ENCODE measurements around the gene ATG9B.
"Not testable (repeated sequence)": the region's sequence is repeated elsewhere in the genome, so short reads cannot be mapped to it uniquely, and the experiment has no call there.

Gene ATG9B

GRCh38 chr7:151046603-151047573 lies 22.6 kb upstream of the ATG9B start:
- Histone ChIP-seq H3K4me1 (ENCODE audit: control insufficient read depth, insufficient read depth, low read length) (no peaks in the 10 kb centered on the region), H3K4me3 (ENCODE audit: insufficient read depth, low read depth, low read length) (no peak overlapping the region), H3K36me3 (ENCODE audit: control insufficient read depth, insufficient read depth, low read length) (no peaks in the 10 kb centered on the region), H3K9me3 (ENCODE audit: control insufficient read depth, low read length) (no peaks in the 10 kb centered on the region), H3K27me3 (ENCODE audit: control insufficient read depth, insufficient read depth, low read length, poor library complexity, severe bottlenecking) (peaks cover 33% of the 10 kb centered on the region), H3K27ac (ENCODE audit: insufficient read depth, low read depth, low read length, poor library complexity, severe bottlenecking) (no peak overlapping the region)
- WGBS, 2 experiments = 90 to 91% methylated on average over 14 of the region's 14 CpGs

- Histone ChIP-seq H3K4me3 (ENCODE audit: insufficient read depth, low read depth, low read length) (no peak overlapping the region), H3K9me3 (ENCODE audit: control insufficient read depth, low read length) (no peaks in the 10 kb centered on the region), H3K36me3 (ENCODE audit: control insufficient read depth, insufficient read depth, low read length) (no peaks in the 10 kb centered on the region), H3K27me3 (ENCODE audit: control insufficient read depth, insufficient read depth, low read length, poor library complexity, severe bottlenecking) (peaks cover 25% of the 10 kb centered on the region), H3K27ac (ENCODE audit: insufficient read depth, low read depth, low read length, poor library complexity, severe bottlenecking) (no peak overlapping the region), H3K4me1 (ENCODE audit: control insufficient read depth, insufficient read depth, low read length) (no peaks in the 10 kb centered on the region)
- WGBS, 2 experiments = 90 to 93% methylated on average over 9 of the region's 9 CpGs
Observed at GRCh38 chr7:151045967-151046366, 21.7 kb upstream of the ATG9B start.

- 85 to 86% methylated on average over 11 of the region's 11 CpGs for WGBS, 2 experiments
- H3K27me3 ChIP-seq (ENCODE audit: control insufficient read depth, insufficient read depth, low read length, poor library complexity, severe bottlenecking) = peaks cover 18% of the 10 kb centered on the region
- no peaks in the 10 kb centered on the region for H3K36me3 ChIP-seq (ENCODE audit: control insufficient read depth, insufficient read depth, low read length)
- no peak overlapping the region for H3K4me3 ChIP-seq (ENCODE audit: insufficient read depth, low read depth, low read length)
- no peak overlapping the region for H3K27ac ChIP-seq (ENCODE audit: insufficient read depth, low read depth, low read length, poor library complexity, severe bottlenecking)
- no peaks in the 10 kb centered on the region for H3K9me3 ChIP-seq (ENCODE audit: control insufficient read depth, low read length)
- H3K4me1 ChIP-seq (ENCODE audit: control insufficient read depth, insufficient read depth, low read length) = no peaks in the 10 kb centered on the region
Observed at GRCh38 chr7:151045262-151045661, 21.0 kb upstream of the ATG9B start.

GRCh38 chr7:151043959-151044358 lies 19.7 kb upstream of the ATG9B start:
- Histone ChIP-seq H3K9me3 (ENCODE audit: control insufficient read depth, low read length) (no peaks in the 10 kb centered on the region), H3K27me3 (ENCODE audit: control insufficient read depth, insufficient read depth, low read length, poor library complexity, severe bottlenecking) (peaks cover 7% of the 10 kb centered on the region), H3K4me1 (ENCODE audit: control insufficient read depth, insufficient read depth, low read length) (no peaks in the 10 kb centered on the region), H3K27ac (ENCODE audit: insufficient read depth, low read depth, low read length, poor library complexity, severe bottlenecking) (no peak overlapping the region), H3K4me3 (ENCODE audit: insufficient read depth, low read depth, low read length) (no peak overlapping the region), H3K36me3 (ENCODE audit: control insufficient read depth, insufficient read depth, low read length) (no peaks in the 10 kb centered on the region)
- 95 to 96% methylated on average over 20 of the region's 20 CpGs for WGBS, 2 experiments

- not testable (repeated sequence) for H3K27me3 ChIP-seq (ENCODE audit: control insufficient read depth, insufficient read depth, low read length, poor library complexity, severe bottlenecking); H3K4me3 ChIP-seq (ENCODE audit: insufficient read depth, low read depth, low read length); H3K27ac ChIP-seq (ENCODE audit: insufficient read depth, low read depth, low read length, poor library complexity, severe bottlenecking); H3K4me1 ChIP-seq (ENCODE audit: control insufficient read depth, insufficient read depth, low read length); H3K36me3 ChIP-seq (ENCODE audit: control insufficient read depth, insufficient read depth, low read length); H3K9me3 ChIP-seq (ENCODE audit: control insufficient read depth, low read length)
- WGBS, 2 experiments = 89 to 90% methylated on average over 10 of the region's 10 CpGs
Observed at GRCh38 chr7:151043449-151043848, 19.2 kb upstream of the ATG9B start.

- Histone ChIP-seq H3K4me3 (ENCODE audit: insufficient read depth, low read depth, low read length) (no peak overlapping the region), H3K9me3 (ENCODE audit: control insufficient read depth, low read length) (no peaks in the 10 kb centered on the region), H3K36me3 (ENCODE audit: control insufficient read depth, insufficient read depth, low read length) (no peaks in the 10 kb centered on the region), H3K27ac (ENCODE audit: insufficient read depth, low read depth, low read length, poor library complexity, severe bottlenecking) (no peak overlapping the region), H3K4me1 (ENCODE audit: control insufficient read depth, insufficient read depth, low read length) (no peaks in the 10 kb centered on the region), H3K27me3 (ENCODE audit: control insufficient read depth, insufficient read depth, low read length, poor library complexity, severe bottlenecking) (no peaks in the 10 kb centered on the region)
- WGBS, 2 experiments = 93 to 94% methylated on average over 30 of the region's 30 CpGs
Observed at GRCh38 chr7:151040616-151041375, 16.5 kb upstream of the ATG9B start.

- H3K9me3 ChIP-seq (ENCODE audit: control insufficient read depth, low read length) = no peaks in the 10 kb centered on the region
- 87% methylated on average over 18 of the region's 18 CpGs for WGBS, 2 experiments
- no peaks in the 10 kb centered on the region for H3K27me3 ChIP-seq (ENCODE audit: control insufficient read depth, insufficient read depth, low read length, poor library complexity, severe bottlenecking)
Observed at GRCh38 chr7:151039850-151040548, 15.7 kb upstream of the ATG9B start.

GRCh38 chr7:151038951-151039849 lies 14.9 kb upstream of the ATG9B start:
- Histone ChIP-seq H3K4me1 (ENCODE audit: control insufficient read depth, insufficient read depth, low read length) (no peaks in the 10 kb centered on the region), H3K27ac (ENCODE audit: insufficient read depth, low read depth, low read length, poor library complexity, severe bottlenecking) (no peak overlapping the region), H3K27me3 (ENCODE audit: control insufficient read depth, insufficient read depth, low read length, poor library complexity, severe bottlenecking) (no peaks in the 10 kb centered on the region), H3K4me3 (ENCODE audit: insufficient read depth, low read depth, low read length) (no peak overlapping the region), H3K36me3 (ENCODE audit: control insufficient read depth, insufficient read depth, low read length) (no peaks in the 10 kb centered on the region), H3K9me3 (ENCODE audit: control insufficient read depth, low read length) (no peaks in the 10 kb centered on the region)
- WGBS, 2 experiments = 74 to 76% methylated on average over 12 of the region's 12 CpGs

More at GRCh38 chr7:151039850-151040548, 15.7 kb upstream of the ATG9B start:
- no peak overlapping the region for H3K27ac ChIP-seq (ENCODE audit: insufficient read depth, low read depth, low read length, poor library complexity, severe bottlenecking)
- no peak overlapping the region for H3K4me3 ChIP-seq (ENCODE audit: insufficient read depth, low read depth, low read length)
- no peaks in the 10 kb centered on the region for H3K36me3 ChIP-seq (ENCODE audit: control insufficient read depth, insufficient read depth, low read length)
- H3K4me1 ChIP-seq (ENCODE audit: control insufficient read depth, insufficient read depth, low read length) = no peaks in the 10 kb centered on the region

GRCh38 chr7:151035902-151036301 lies 11.6 kb upstream of the ATG9B start:
- Histone ChIP-seq H3K4me1 (ENCODE audit: control insufficient read depth, insufficient read depth, low read length) (no peaks in the 10 kb centered on the region), H3K36me3 (ENCODE audit: control insufficient read depth, insufficient read depth, low read length) (no peaks in the 10 kb centered on the region), H3K27ac (ENCODE audit: insufficient read depth, low read depth, low read length, poor library complexity, severe bottlenecking) (no peak overlapping the region), H3K9me3 (ENCODE audit: control insufficient read depth, low read length) (no peaks in the 10 kb centered on the region), H3K4me3 (ENCODE audit: insufficient read depth, low read depth, low read length) (no peak overlapping the region), H3K27me3 (ENCODE audit: control insufficient read depth, insufficient read depth, low read length, poor library complexity, severe bottlenecking) (no peaks in the 10 kb centered on the region)
- WGBS, 2 experiments = 95 to 96% methylated on average over 17 of the region's 17 CpGs
